Neural crest cell (in vitro differentiated cells): Measurements from ENCODE around the gene DERA. TPM values are rescaled to one million over a fixed set of nuclear protein-coding genes. Genes with fewer than 3 reads are reported as not detected.

ENCODE experiments used
- DNase-seq: peaks from one replicate; pipeline ENCODE4 v3.0.0; 2021; ENCODE audit warnings: low read depth, mixed read lengths, low spot score
- H3K27ac Mint-ChIP-seq: one replicate; pipeline ENCODE4 v1.8.0; 2021; ENCODE audit warnings: mild to moderate bottlenecking, mixed read lengths; ENCODE audit not compliant: unreplicated experiment
- H3K27me3 Mint-ChIP-seq: 2 replicates; pipeline ENCODE4 v1.8.0; 2021; ENCODE audit warnings: low read depth, mild to moderate bottlenecking, mixed read lengths
- H3K36me3 Mint-ChIP-seq: 2 replicates; pipeline ENCODE4 v1.8.0; 2021; ENCODE audit warnings: low read depth, mild to moderate bottlenecking, mixed read lengths
- H3K4me1 Mint-ChIP-seq: 2 replicates; pipeline ENCODE4 v1.8.0; 2021; ENCODE audit warnings: mixed read lengths
- H3K4me3 Mint-ChIP-seq: one replicate; pipeline ENCODE4 v1.8.0; 2021; ENCODE audit warnings: mild to moderate bottlenecking, mixed read lengths
- H3K9me3 Mint-ChIP-seq: 2 replicates; pipeline ENCODE4 v1.8.0; 2021; ENCODE audit warnings: mixed read lengths
- total RNA-seq: library from RNA; stranded (reverse); gene quantifications from 2 replicates; pipeline ENCODE4 v1.2.1, GENCODE V29; 2021
- TF ChIP-seq, protein P1 (sequence below): fragments of 200-600 bp; sonication (generic); conservative IDR thresholded peaks from 2 replicates; pipeline ENCODE4 v1.5.0; 2021; ENCODE audit warnings: antibody characterized with exemption, mild to moderate bottlenecking

The DERA gene
- total RNA-seq, 1 donor from 2014 or later: 34.1 TPM

DNA sequence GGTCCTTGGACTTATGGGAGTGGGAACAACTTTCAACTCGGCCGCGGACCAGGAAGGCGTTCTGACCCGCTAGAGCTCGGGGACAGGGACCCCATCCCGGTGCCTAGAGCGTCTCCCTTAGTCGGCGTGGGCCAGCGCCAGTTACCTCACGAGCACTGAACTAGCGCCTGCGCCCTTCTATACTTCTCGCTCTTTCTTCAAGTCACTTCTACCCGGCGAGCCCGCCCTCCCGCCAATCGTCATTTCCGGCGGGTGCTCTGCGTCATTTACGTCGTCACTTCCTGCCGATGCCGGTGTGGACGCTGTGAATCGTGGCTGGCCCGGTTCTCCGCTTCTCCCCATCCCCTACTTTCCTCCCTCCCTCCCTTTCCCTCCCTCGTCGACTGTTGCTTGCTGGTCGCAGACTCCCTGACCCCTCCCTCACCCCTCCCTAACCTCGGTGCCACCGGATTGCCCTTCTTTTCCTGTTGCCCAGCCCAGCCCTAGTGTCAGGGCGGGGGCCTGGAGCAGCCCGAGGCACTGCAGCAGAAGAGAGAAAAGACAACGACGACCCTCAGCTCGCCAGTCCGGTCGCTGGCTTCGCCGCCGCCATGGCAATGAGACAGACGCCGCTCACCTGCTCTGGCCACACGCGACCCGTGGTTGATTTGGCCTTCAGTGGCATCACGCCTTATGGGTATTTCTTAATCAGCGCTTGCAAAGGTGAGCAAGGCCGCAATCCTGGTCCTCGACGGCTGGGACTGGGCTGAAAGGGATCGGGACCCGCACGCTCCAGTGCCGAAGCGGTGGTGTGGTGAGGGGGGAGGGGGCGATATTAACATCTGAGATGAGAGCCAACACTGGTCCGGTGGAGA lies 28.8 kb upstream of the DERA start, which contains the start of gene STRAP:
Gene STRAP, plus strand, starts transcription at position 270 of the 854 bp plus-strand sequence. Its CDS starts 321 bp downstream, at position 591.
- TF ChIP-seq, protein P1, sequence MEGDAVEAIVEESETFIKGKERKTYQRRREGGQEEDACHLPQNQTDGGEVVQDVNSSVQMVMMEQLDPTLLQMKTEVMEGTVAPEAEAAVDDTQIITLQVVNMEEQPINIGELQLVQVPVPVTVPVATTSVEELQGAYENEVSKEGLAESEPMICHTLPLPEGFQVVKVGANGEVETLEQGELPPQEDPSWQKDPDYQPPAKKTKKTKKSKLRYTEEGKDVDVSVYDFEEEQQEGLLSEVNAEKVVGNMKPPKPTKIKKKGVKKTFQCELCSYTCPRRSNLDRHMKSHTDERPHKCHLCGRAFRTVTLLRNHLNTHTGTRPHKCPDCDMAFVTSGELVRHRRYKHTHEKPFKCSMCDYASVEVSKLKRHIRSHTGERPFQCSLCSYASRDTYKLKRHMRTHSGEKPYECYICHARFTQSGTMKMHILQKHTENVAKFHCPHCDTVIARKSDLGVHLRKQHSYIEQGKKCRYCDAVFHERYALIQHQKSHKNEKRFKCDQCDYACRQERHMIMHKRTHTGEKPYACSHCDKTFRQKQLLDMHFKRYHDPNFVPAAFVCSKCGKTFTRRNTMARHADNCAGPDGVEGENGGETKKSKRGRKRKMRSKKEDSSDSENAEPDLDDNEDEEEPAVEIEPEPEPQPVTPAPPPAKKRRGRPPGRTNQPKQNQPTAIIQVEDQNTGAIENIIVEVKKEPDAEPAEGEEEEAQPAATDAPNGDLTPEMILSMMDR: no peak

DNA sequence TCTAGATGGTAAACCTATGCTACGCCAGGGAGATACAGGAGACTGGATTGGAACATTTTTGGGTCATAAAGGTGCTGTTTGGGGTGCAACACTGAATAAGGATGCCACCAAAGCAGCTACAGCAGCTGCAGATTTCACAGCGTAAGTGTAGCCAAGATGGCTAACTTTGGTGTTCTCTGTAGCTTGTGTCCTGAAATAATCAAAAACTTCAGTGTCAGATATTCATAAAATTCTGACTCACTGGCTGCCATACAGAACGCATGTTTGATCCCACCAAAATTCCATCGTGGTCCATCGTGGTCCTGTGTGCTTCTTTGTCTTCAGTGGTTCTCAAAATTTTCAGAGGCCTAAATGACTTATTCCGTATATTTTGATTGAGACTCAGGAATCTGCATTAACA lies 27.6 kb upstream of the DERA start:
- peaks cover 53% of the 10 kb centered on the region for H3K4me1 Mint-ChIP-seq
- H3K27ac Mint-ChIP-seq: peak overlapping the region; percentile 99
- DNase-seq: no peak
- H3K36me3 Mint-ChIP-seq: peaks cover 15% of the 10 kb centered on the region
- H3K9me3 Mint-ChIP-seq: no peaks in the 10 kb centered on the region
- no peaks in the 10 kb centered on the region for H3K27me3 Mint-ChIP-seq
- TF ChIP-seq, protein P1: no peak
- H3K4me3 Mint-ChIP-seq: peak overlapping the region; percentile 99

More for the DNA sequence above, 28.8 kb upstream of the DERA start, which contains the start of gene STRAP:
- H3K27ac Mint-ChIP-seq: peak within 1 kb of the TSS; percentile 99
- peak within 1 kb of the TSS; percentile 99 for H3K4me3 Mint-ChIP-seq
- no peaks in the 10 kb centered on the region for H3K27me3 Mint-ChIP-seq
- no peaks in the 10 kb centered on the region for H3K9me3 Mint-ChIP-seq
- DNase-seq: peak; percentile 92
- H3K4me1 Mint-ChIP-seq: peaks cover 53% of the 10 kb centered on the region
- peaks cover 15% of the 10 kb centered on the region for H3K36me3 Mint-ChIP-seq

DNA sequence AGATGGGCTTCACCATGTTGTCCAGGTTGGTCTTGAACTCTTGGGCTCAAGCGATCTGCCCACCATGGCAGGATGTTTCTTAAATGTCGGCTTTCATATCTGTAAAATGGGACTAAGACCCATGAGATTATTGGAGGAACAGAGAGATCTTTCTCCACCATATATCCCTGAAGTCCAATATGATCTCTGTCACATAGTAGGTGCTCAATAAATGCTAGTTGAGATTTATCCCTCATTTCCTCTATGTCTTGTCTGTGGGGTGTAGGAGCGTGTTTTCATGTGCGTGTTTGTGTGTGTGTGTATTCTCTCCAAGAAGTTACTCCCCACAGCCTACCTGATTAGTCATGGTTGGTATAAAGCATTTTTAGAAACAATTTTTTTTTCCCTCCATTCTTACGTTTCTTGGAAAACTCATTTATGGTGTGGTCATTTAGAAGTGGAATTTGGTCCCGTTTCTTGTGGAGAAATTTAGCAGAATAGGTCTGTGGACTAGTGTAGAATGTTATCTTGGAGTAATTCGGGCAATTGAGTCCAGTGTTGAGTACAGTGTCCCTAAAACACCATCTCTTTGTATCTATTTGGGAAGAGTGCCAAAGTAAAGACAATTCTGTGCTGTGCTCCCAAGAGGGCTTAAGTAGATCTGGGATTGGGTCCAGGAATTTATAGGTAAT lies 24.6 kb upstream of the DERA start:
- H3K4me3 Mint-ChIP-seq: peak overlapping the region; percentile 82
- no peaks in the 10 kb centered on the region for H3K9me3 Mint-ChIP-seq
- peaks cover 20% of the 10 kb centered on the region for H3K36me3 Mint-ChIP-seq
- H3K4me1 Mint-ChIP-seq: peaks cover 46% of the 10 kb centered on the region
- TF ChIP-seq, protein P1: no peak
- no peaks in the 10 kb centered on the region for H3K27me3 Mint-ChIP-seq
- no peak overlapping the region for H3K27ac Mint-ChIP-seq
- no peak for DNase-seq

DNA sequence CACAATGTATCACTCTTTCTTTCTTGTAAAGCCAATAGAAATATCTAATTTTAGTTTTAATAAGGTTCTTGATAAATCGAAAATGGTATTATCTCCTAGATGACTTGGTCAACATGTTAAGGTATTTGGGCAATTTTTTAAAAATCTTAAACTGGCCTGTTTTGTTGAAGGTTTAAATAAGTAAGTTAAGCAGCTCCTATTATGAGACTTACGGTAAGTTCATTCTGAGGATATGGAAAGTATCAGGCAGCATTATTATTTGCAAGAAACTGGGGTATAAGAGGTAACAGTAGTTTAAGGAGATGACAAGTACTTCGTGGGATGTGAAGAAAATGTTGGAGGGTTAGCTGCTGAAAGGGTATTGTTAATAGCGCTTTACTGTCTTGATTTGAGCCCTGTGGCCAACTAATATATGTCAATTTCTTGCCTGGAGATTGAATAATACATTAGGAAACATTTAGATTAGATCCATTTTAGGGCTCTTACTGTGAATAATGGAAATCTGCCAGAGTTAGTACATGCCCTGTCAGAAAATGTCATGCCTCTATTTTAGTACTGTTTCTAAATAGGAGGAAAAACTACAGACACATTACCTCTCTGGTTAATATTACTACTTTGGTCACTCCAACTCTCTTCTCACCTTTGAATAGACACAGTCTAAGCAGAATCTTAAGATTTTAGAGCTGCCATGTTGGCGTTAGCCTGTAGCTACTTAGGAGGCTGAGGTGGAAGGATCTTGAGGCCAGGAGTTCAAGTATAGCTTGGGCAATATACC lies 23.9 kb upstream of the DERA start:
- Mint-ChIP-seq H3K9me3 (no peaks in the 10 kb centered on the region), H3K36me3 (peaks cover 20% of the 10 kb centered on the region), H3K27ac (no peak overlapping the region), H3K4me1 (peaks cover 38% of the 10 kb centered on the region), H3K4me3 (peak overlapping the region; percentile 82), H3K27me3 (no peaks in the 10 kb centered on the region)
- no peak for DNase-seq
- TF ChIP-seq, protein P1: no peak

DNA sequence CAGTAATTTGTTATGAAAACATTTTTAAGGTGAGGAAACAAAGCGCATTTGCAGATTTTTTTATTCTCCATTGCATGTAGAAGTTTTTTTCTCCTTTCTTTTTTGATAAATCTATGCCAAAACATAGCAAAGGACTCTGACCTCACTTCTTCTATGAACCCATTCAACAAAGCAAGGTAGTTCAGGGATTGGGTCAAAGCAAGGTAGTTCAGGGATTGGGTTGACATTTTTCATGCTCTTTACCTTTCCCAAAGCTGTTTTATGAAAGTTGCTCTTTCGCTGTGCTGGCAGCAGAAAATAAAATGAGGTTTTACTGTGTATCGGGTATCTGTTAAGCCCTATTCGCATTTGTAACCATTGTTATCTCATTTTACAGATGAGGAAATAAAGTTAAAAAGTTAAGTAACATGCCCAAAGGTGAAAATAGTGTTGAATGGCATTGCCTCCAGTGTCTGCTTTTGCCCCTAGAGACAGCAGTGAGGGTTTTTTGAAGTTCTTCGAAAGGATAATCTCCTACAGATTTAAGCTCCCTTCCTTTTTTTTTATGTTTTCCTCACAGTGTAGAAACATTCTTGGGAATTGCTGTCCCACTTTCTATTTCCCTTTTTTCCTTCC lies 18.4 kb upstream of the DERA start:
- H3K4me3 Mint-ChIP-seq: no peak overlapping the region
- no peak overlapping the region for H3K27ac Mint-ChIP-seq
- H3K4me1 Mint-ChIP-seq: no peaks in the 10 kb centered on the region
- H3K9me3 Mint-ChIP-seq: no peaks in the 10 kb centered on the region
- no peak for DNase-seq
- TF ChIP-seq, protein P1: peak; percentile 16
- H3K27me3 Mint-ChIP-seq: no peaks in the 10 kb centered on the region
- H3K36me3 Mint-ChIP-seq: peaks cover 8% of the 10 kb centered on the region
